ENCODE results near the gene OR9I1. TPM values are rescaled to one million over a fixed set of nuclear protein-coding genes. Genes with fewer than 3 reads are reported as not detected.

The OR9I1 gene
- total and polyA plus RNA-seq, 11 donors, result not detected

DNA sequence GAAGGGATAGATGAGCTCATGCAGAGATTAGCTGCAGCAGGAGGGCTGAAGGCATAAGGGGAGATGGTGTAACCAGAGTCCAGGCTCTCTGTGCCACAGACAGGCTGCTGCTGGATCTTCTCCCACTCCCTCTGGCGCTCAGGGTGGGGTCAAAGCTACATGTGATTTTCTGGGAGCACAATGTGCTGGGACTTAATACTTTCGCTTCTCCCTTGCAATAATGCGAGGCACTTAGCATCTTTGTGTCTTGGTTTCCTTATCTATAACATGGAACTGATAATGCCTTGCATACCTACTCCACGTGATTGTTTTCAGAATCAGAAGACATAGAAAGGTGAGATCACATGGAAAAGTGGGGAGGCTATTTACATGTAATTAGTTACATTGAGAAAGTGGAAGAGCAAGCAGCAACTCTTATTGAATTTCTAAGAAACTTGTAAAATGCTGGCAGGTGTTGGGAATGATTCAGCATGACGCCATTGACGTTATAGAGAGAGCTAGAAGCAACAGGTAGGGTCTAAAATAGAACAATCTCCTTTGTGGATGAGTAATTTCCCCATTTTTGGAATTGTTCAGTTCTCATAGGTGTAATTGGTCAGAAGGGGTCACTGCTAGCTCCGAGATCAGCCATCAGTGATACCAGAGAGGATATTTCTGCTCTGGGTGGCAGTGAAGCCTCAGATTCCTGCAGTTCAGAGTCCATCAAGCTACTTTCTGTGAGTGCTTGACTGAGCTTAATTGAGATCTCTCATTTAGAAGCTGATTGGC is 8.2 kb upstream of the OR9I1 start:
- DNase-seq, result no peak
- H3K36me3 ChIP-seq, result no peaks in the 10 kb centered on the region
- intact Hi-C loops (cut with DNase I), result loop anchor here in 1 of 10 donors (5.0 kb wide), 1 partner anchor 264 kb away; no protein-coding TSS in a partner anchor
- no peaks in the 10 kb centered on the region for H3K4me1 ChIP-seq
- H3K4me3 ChIP-seq, result no peak overlapping the region
- TF ChIP-seq POLR2A (IDR thresholded peaks at IDR 0.05) (no peak), CTCF (IDR thresholded peaks at IDR 0.05) (no peak)
- ATAC-seq, result no peak
- 56 to 66% (median 61%) methylated on average over 7 of the region's 7 CpGs for WGBS, 4 donors
- H3K9me3 ChIP-seq, result no peaks in the 10 kb centered on the region
- H3K27me3 ChIP-seq, result no peaks in the 10 kb centered on the region
- H3K27ac ChIP-seq, result no peak overlapping the region

DNA sequence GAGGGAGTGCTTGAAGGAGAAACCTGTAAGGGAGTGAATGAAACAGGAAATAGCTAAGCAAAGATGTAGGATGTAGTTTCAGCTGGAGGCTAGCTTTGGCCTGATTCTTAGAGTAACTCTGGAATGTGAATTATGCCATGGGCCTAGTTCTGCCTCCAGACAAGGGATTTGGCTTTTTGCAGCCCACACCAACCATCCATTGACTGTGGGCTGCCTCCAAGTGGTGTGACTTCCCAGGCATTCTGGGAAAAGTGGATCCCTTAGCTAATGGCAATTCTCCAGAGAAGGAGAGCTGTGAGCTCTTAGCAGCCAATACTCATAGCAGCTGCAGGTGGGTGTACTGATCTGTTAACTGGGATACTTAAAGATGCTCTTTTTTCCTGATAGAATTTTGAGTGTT is 2.0 kb upstream of the OR9I1 start:
- Histone ChIP-seq H3K4me3 (no peak overlapping the region), H3K9me3 (no peaks in the 10 kb centered on the region), H3K4me1 (no peaks in the 10 kb centered on the region), H3K36me3 (no peaks in the 10 kb centered on the region), H3K27ac (no peak overlapping the region), H3K27me3 (peaks cover 0 to 4% (median 0%) of the 10 kb centered on the region in 9 donors)
- TF ChIP-seq POLR2A (IDR thresholded peaks at IDR 0.05) (no peak), CTCF (IDR thresholded peaks at IDR 0.05) (no peak)
- intact Hi-C loops (cut with DNase I), result no loop called here
- DNase-seq (no peak), ATAC-seq (no peak)

DNA sequence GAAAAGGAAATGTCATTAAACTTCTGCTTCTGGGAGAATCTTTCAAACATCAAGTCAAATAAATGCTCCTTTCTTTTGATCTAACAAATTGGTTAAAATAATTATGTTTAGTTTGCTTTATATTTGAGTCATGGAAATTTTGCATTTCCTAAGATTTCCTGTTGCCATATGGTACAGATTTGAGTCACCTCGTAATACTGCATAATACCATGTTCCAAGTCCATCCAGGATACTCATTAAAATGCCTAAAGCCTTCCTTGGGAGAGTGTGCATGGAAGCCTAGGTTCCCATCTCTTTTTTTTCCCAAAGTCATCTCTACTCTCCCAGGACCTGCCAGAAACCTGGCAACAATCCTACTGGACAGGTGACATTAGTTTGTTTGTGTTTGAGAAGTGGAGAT is 4.2 kb downstream of the OR9I1 start:
- Histone ChIP-seq H3K27ac (no peak overlapping the region), H3K36me3 (no peaks in the 10 kb centered on the region), H3K9me3 (peaks cover 0 to 3% (median 0%) of the 10 kb centered on the region in 12 donors), H3K27me3 (peaks cover 0 to under 1% (median 0%) of the 10 kb centered on the region in 9 donors), H3K4me3 (no peak overlapping the region), H3K4me1 (no peaks in the 10 kb centered on the region)
- intact Hi-C loops (cut with DNase I), result no loop called here
- ATAC-seq (no peak), DNase-seq (no peak)
- 61 to 86% (median 79%) methylated on average over 1 of the region's 1 CpG for WGBS, 4 donors
- TF ChIP-seq CTCF (IDR thresholded peaks at IDR 0.05) (no peak), POLR2A (IDR thresholded peaks at IDR 0.05) (no peak)

DNA sequence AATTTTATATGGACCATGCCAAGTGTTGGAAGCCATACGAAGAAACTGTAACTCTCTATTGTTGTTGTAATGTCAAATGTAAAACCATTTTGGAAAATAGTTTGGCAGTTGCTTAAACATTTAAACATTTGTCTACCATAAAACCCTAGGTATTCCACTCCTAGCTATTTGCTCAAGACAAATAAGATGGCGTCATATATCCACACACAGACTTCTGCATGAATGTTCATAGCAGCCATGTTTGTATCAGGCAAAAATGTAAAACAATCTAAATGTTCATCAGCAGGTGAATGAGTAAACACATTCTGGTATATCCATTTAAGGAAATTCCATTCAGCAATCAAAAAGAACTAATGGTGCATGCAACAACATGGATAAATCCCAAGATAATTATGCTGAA is 27.9 kb downstream of the OR9I1 start:
- TF ChIP-seq POLR2A (IDR thresholded peaks at IDR 0.05) (no peak), CTCF (IDR thresholded peaks at IDR 0.05) (no peak)
- Histone ChIP-seq H3K27me3 (no peaks in the 10 kb centered on the region), H3K9me3 (peaks cover 0 to 27% (median 0%) of the 10 kb centered on the region in 12 donors), H3K36me3 (no peaks in the 10 kb centered on the region), H3K4me1 (no peaks in the 10 kb centered on the region), H3K27ac (no peak overlapping the region), H3K4me3 (no peak overlapping the region)
- DNase-seq (no peak), ATAC-seq (no peak)
- WGBS, 4 donors, result 86 to 93% (median 90%) methylated on average over 2 of the region's 2 CpGs
- intact Hi-C loops (cut with DNase I), result no loop called here

All from heart left ventricle (tissue), 16 donors.